NT2/D1 (cell line): ENCODE results near the gene CTDP1.

Experiments
- YY1 ChIP-seq: IDR thresholded peaks from 2 replicates; pipeline ENCODE4 v1.6.1; 2011; ENCODE audit not compliant: insufficient read length, insufficient read depth
- ZNF274 ChIP-seq: IDR thresholded peaks from 2 replicates; pipeline ENCODE4 v1.6.1; 2011; ENCODE audit warnings: mild to moderate bottlenecking, low read depth, low read length

DNA sequence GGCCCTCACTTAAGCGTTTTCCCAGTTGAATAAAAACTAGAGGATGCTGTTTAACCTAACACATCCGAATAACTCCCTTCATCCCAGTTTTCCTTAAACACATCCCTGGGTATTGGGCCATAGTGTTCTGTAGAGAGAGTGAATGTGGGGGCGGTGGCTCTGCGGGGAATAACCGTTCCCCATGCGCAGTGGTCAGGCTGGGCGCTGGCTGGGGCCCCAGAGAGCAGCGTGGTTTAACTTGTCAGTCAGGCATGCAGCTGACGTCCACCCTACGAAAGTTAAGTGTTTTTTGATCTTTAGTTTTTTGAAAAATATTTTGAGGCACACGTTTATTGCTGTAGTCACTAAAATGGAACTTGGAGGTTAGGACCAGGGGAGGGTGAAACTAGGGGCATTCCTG is 33.7 kb downstream of the CTDP1 start:
- no peak for TF ChIP-seq YY1
- TF ChIP-seq ZNF274, result no peak
